ENCODE results near the gene ACSM5. TPM values are rescaled to one million over a fixed set of nuclear protein-coding genes. Genes with fewer than 3 reads are reported as not detected.

ACSM5 gene
- total and polyA plus RNA-seq, 2 of the 8 experiments (the other 6 are each of a cell fraction or from before 2014, with no cell fraction given), result not detected

DNA sequence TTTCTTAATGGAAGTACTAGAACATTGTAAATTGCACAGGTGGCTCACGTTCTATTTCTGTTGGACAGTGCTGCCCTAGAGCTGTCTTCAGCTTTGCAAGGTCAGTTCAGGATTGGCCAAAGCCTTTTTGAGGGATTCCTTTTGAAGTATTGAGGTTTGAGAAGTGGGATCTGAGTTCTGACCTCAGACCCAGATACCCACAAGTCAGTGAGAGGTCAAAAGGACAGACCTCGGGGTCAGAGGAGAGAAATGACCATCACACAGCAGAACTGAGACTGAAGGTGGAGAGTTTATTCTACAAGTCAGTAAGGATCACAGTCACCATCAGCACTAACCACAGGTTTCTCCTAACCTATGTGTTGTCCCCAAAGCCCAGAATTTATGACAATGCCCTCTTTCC is 1.7 kb downstream of the ACSM5 start (continued):
- TF ChIP-seq, protein P1, sequence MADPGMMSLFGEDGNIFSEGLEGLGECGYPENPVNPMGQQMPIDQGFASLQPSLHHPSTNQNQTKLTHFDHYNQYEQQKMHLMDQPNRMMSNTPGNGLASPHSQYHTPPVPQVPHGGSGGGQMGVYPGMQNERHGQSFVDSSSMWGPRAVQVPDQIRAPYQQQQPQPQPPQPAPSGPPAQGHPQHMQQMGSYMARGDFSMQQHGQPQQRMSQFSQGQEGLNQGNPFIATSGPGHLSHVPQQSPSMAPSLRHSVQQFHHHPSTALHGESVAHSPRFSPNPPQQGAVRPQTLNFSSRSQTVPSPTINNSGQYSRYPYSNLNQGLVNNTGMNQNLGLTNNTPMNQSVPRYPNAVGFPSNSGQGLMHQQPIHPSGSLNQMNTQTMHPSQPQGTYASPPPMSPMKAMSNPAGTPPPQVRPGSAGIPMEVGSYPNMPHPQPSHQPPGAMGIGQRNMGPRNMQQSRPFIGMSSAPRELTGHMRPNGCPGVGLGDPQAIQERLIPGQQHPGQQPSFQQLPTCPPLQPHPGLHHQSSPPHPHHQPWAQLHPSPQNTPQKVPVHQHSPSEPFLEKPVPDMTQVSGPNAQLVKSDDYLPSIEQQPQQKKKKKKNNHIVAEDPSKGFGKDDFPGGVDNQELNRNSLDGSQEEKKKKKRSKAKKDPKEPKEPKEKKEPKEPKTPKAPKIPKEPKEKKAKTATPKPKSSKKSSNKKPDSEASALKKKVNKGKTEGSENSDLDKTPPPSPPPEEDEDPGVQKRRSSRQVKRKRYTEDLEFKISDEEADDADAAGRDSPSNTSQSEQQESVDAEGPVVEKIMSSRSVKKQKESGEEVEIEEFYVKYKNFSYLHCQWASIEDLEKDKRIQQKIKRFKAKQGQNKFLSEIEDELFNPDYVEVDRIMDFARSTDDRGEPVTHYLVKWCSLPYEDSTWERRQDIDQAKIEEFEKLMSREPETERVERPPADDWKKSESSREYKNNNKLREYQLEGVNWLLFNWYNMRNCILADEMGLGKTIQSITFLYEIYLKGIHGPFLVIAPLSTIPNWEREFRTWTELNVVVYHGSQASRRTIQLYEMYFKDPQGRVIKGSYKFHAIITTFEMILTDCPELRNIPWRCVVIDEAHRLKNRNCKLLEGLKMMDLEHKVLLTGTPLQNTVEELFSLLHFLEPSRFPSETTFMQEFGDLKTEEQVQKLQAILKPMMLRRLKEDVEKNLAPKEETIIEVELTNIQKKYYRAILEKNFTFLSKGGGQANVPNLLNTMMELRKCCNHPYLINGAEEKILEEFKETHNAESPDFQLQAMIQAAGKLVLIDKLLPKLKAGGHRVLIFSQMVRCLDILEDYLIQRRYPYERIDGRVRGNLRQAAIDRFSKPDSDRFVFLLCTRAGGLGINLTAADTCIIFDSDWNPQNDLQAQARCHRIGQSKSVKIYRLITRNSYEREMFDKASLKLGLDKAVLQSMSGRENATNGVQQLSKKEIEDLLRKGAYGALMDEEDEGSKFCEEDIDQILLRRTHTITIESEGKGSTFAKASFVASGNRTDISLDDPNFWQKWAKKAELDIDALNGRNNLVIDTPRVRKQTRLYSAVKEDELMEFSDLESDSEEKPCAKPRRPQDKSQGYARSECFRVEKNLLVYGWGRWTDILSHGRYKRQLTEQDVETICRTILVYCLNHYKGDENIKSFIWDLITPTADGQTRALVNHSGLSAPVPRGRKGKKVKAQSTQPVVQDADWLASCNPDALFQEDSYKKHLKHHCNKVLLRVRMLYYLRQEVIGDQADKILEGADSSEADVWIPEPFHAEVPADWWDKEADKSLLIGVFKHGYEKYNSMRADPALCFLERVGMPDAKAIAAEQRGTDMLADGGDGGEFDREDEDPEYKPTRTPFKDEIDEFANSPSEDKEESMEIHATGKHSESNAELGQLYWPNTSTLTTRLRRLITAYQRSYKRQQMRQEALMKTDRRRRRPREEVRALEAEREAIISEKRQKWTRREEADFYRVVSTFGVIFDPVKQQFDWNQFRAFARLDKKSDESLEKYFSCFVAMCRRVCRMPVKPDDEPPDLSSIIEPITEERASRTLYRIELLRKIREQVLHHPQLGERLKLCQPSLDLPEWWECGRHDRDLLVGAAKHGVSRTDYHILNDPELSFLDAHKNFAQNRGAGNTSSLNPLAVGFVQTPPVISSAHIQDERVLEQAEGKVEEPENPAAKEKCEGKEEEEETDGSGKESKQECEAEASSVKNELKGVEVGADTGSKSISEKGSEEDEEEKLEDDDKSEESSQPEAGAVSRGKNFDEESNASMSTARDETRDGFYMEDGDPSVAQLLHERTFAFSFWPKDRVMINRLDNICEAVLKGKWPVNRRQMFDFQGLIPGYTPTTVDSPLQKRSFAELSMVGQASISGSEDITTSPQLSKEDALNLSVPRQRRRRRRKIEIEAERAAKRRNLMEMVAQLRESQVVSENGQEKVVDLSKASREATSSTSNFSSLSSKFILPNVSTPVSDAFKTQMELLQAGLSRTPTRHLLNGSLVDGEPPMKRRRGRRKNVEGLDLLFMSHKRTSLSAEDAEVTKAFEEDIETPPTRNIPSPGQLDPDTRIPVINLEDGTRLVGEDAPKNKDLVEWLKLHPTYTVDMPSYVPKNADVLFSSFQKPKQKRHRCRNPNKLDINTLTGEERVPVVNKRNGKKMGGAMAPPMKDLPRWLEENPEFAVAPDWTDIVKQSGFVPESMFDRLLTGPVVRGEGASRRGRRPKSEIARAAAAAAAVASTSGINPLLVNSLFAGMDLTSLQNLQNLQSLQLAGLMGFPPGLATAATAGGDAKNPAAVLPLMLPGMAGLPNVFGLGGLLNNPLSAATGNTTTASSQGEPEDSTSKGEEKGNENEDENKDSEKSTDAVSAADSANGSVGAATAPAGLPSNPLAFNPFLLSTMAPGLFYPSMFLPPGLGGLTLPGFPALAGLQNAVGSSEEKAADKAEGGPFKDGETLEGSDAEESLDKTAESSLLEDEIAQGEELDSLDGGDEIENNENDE (IDR thresholded peaks at IDR 0.05; ENCODE audit: insufficient replicate concordance, low read length), result no peak
